HG03457 (cell line): ENCODE measurements around the gene PPFIA4.
"Not testable (repeated sequence)": the region's sequence is repeated elsewhere in the genome, so short reads cannot be mapped to it uniquely, and the experiment has no call there.

ENCODE experiments used
- ATAC-seq: cut with Tn5 transposase; IDR thresholded peaks from one replicate; pipeline ENCODE4 v1.9.1; 2021; ENCODE audit warnings: moderate number of reproducible peaks; ENCODE audit not compliant: unreplicated experiment

The PPFIA4 gene

DNA sequence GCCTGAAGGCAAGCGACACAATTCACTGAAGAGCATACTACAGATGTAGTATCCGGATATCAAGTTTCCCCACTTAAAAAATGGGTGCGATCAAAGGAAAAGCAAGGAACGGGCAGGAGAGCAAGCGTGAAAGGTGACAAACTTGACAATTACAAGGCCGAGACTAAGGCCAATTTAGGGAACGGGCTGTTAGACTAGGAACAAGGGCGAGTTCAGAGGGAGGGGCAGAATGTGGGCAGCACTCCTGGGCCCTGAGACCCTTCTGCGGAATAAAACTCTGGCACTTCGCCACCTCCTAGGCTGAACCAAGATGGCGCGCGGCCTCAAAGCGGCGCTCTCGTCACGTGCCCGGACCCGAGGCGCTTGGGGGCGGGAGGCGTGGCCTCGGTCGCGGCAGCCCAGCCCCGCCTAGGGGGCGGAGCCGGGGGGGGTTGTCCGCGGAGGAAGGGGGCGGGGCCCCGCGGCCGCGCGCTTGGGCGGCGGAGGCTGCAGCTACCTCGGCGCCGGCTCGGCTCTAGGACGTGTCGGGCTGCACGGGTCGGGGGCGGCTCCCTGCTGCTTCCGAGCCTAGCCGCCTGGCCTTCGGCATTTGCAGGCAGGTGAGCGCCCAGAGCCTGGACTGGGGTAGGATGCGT lies at the start of gene PPFIA4:
Gene PPFIA4 (plus strand): TSS at position 461 of the 635 bp plus-strand sequence. CDS start 12,518 bp downstream, outside the sequence.
- no peak for ATAC-seq

DNA sequence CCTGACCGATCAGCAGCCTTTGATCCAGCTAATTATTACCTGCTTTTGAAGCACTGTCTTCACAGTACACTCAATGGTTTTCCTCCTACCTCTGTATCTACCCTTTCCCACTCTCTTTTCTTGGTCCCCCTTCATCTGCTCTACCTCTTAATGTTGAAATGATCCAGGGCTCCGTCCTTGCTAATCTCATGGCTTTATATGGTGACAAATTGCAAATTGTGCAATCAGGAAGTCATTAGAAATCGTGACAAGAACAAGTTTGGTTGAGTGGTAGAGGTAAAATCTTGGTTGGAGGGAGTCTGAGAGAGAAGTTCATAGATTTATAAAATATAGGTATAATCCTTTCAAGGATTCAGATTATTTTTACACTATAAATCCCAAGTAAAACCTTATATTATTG lies 49.7 kb upstream of the PPFIA4 start:
- ATAC-seq: no peak

GRCh38 chr1:202979459-202979858 lies 46.8 kb upstream of the PPFIA4 start:
- ATAC-seq: no peak

DNA sequence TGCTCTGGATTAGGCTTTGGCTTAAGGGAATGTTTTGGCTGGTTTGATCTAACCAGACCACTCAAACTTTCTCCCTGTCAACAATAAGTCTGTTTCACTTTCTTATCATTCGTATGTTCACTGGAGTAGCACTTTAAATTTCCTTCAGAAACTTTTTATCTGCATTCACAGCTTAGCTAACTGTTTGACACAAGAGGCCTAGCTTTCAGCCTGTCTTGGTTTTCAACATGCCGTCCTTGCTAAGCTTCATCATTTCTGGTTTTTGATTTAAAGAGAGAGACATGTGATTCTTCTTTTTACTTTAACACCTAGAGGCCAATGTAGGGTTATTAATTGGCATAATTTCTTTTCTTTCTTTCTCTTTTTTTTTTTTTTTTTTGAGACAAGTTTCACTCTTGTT lies 44.4 kb upstream of the PPFIA4 start:
- no peak for ATAC-seq

GRCh38 chr1:202982715-202983430 lies 43.4 kb upstream of the PPFIA4 start:
- ATAC-seq: no peak

DNA sequence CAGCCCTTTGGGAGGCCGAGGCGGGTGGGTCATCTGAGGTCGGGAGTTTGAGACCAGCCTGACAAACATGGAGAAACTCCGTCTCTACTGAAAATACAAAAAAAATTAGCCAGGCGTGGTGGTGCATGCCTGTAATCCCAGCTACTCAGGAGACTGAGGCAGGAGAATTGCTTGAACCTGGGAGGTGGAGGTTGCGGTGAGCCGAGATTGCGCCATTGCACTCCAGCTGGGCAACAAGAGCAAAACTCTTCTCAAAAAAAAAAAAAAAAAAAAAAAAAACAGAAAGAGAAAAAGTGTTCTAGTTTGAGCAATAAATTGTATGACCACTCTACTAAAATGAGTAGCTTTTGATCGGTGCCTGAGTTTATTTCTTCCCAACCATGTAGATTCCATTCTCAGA lies 40.2 kb upstream of the PPFIA4 start:
- ATAC-seq: not testable (repeated sequence)

DNA sequence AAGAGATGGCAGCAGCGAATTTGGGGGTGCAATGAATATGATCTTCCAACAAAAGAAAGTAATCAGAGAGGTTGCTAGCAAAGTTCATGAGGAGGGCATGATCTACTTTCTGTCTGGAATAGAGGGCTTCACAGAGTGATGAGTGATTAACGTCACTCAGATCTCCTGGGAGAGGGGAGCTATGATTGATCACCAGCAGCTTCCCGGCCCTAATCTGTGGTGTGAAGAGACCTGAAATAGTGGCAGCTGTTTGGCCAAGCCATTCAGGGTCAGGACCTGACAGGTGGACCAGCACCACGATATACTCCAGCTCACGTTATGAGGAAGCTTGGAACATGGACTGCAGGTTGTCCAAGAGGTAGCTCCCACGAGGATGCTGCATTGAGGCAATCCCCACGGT lies 39.0 kb upstream of the PPFIA4 start:
- no peak for ATAC-seq

- ATAC-seq: no peak
Observed at GRCh38 chr1:202987922-202988583, 38.2 kb upstream of the PPFIA4 start.

DNA sequence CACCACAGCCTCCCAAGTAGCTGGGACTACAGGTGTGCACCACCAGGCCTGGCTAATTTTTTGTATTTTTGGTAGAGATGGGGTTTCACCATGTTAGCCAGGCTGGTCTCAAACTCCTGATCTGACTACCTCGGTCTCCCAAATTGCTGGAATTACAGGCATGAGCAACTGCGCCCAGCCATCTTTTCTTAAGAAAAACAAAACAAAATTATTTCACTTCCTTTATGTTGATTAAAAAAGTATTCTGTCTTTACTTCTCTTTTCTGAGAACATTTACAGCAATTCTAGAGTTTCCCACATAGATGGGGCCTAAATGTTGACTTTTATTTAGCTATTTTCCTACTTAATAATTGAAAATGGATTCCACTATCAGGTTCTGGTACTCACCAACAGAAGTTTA lies 36.4 kb upstream of the PPFIA4 start:
- ATAC-seq: no peak

DNA sequence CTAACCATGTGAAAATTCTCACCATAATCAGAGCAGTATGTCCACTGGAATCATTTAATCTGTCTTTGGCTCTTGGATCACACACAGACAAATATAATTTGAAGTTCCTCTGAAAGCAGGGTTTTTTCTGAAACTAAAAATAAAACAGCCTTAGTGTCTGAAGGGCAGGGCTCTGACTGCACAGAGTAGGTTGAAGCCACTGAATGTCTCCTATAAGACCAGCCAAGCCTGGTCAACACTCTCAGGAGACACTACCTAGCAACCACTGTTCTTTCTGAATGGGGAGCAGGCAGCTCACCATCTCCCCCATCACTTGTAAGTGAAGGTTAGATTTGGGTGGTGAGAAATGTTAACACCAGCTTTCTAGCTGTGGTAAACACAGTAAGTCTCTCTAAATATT lies 35.2 kb upstream of the PPFIA4 start:
- ATAC-seq: no peak

DNA sequence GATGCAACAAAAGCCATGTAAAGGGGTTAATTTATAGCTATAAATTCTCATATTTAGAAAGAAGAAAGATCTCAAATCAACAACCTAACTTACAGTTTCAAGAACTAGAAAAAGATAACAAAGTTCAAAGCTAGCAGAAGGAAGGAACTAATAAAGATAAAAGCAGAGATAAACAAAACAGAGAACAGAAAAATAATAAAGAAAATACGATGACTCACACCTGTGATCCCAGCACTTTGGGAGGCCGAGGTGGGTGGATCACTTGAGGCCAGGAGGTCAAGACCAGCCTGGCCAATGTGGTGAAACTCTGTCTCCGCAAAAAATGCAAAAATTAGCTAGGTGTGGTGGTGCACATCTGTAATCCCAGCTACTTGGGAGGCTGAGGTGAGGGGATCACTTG lies 31.5 kb upstream of the PPFIA4 start:
- ATAC-seq: no peak

DNA sequence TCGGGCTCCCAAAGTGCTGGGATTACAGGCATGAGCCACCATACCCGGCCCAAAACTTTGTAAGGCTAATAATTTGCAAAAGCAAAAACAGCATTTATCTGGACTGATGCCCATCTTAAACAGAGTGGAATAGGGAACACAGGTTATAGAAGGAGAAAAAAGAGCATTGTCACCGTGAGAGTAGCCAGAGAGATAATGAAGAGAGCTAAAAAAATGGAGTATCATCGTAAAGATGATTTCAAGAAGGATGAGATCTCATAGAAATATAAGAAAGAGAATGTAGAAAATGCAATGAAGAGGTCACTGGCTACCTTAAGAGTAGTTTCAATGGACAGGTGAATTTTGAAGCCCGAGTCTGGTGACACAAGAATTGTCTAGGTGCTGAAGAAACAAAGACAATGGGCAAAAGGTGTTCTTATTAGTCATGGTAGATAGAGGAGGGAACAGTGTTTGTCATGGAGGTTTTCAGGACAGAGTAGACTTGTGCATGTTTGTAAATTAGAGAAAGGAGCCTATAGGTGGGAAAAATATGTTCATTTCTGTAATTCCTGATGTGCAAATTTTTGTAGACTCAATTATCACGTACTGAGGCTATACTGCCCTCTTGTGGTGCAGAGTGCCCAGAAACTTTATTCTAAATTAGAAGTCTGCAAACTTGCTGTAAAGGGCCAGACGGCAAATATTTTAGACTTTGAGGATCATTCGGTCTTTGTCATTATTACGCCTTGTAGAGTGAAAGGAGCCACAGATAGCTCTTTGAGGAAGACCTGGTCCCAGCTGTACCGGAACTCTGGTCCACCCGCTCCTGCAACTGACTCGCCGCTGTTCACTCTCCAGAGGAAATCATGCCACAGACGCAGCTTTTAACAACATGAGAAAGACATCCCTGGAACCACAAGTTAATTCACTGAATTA lies 27.2 kb upstream of the PPFIA4 start:
- ATAC-seq: no peak

DNA sequence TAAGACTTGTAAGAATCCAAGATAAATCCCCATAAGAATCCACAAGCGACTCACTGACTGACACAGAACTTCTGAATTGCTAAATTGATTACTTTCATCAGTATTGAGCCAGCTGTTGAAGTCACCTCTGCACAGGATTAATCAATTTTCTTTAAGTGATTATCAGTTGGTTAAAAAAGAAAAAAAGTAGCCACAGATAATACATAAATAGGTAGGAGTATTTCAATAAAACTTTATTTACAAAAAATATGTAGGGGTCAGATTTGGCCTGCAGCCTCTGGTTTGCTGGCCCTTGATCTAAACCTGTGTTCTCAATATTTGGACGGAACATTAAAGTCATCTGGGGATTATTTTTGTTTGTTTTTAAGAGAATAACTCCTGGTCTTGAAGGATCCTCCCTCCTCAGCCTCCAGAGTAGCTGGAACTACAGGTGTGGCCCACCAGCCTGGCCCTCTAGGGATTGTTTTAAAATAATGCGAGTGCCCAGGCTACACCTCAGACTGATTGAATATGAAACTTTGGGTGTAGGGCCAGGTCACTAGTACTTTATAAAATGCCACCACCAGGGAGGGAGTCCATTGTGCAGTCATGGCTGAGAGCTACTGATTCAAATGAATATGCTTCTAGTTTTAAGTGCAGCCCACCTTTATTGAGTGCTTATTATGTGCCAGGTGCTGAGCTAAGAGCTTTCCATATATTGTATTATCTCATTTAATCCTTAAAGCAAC lies 25.9 kb upstream of the PPFIA4 start:
- ATAC-seq: no peak

- ATAC-seq: no peak
Observed at GRCh38 chr1:203001986-203002385, 24.3 kb upstream of the PPFIA4 start.

GRCh38 chr1:203002951-203003350 lies 23.3 kb upstream of the PPFIA4 start:
- no peak for ATAC-seq

GRCh38 chr1:203005395-203006142 lies 20.7 kb upstream of the PPFIA4 start:
- ATAC-seq: not testable (repeated sequence)

GRCh38 chr1:203006948-203007871 lies 19.1 kb upstream of the PPFIA4 start, which contains the start of gene TMEM183A:
Gene TMEM183A (plus strand): TSS chr1:203007374. CDS start chr1:203007466, 92 bp downstream.
- ATAC-seq: peak; percentile 88

DNA sequence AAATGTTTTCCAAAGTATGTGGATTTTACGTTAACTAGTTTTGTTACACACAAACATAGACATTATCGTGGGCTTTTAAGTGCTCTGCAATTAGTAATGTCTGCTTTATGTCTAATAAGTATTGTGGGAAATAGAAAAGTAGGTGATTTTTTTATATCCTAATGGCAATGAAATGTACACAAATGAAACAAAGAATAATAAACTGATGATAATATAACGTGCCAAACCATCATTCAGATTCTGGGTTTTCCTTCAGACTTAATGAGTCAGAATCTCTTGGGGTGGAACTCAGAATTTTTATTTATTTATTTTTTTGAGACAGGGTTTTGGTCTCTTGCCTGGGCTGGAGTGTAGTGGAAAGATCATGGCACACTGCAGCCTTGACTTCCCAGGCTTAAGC lies 17.1 kb upstream of the PPFIA4 start:
- ATAC-seq: no peak

- no peak for ATAC-seq
Observed at GRCh38 chr1:203011582-203011981, 14.7 kb upstream of the PPFIA4 start.
